SU-DHL-6 (cell line): ENCODE measurements around the gene BANF2.

Experiments used
- EZH2phosphoT487 ChIP-seq: fragments of 200-600 bp; sonication (generic), shearing (Covaris generic); conservative IDR thresholded peaks from 2 replicates; pipeline ENCODE4 v1.6.1; 2018; ENCODE audit warnings: mild to moderate bottlenecking, antibody characterized with exemption, low read length, moderate library complexity, mixed read lengths
- TF ChIP-seq, protein P1 (sequence below): fragments of 200-600 bp; sonication (generic); IDR thresholded peaks from one replicate; pipeline ENCODE4 v1.5.1; 2017; ENCODE audit warnings: antibody characterized with exemption, mild to moderate bottlenecking, low read length, moderate library complexity; ENCODE audit not compliant: insufficient read depth, poor library complexity, severe bottlenecking

DNA sequence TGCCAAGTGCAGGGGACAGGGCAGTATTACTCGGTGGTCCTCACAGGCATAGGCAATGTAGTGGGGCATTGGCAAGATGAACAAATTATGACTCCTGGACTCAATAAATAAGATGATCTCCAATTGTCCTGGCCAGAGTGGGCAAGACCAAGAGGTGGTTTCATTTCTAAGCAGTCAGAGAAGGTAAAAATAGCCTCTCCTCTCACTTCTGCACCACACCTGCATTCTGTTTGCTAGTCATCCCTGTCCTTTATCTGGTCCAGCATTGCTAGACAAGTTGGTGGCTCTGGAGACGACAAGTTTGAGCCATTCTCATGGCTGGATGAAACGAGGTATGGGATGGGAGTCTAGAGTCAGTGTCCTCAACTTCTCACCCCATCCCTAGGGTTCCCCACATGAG lies 83.0 kb downstream of the BANF2 start:
- TF ChIP-seq, protein P1, sequence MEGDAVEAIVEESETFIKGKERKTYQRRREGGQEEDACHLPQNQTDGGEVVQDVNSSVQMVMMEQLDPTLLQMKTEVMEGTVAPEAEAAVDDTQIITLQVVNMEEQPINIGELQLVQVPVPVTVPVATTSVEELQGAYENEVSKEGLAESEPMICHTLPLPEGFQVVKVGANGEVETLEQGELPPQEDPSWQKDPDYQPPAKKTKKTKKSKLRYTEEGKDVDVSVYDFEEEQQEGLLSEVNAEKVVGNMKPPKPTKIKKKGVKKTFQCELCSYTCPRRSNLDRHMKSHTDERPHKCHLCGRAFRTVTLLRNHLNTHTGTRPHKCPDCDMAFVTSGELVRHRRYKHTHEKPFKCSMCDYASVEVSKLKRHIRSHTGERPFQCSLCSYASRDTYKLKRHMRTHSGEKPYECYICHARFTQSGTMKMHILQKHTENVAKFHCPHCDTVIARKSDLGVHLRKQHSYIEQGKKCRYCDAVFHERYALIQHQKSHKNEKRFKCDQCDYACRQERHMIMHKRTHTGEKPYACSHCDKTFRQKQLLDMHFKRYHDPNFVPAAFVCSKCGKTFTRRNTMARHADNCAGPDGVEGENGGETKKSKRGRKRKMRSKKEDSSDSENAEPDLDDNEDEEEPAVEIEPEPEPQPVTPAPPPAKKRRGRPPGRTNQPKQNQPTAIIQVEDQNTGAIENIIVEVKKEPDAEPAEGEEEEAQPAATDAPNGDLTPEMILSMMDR = no peak
- TF ChIP-seq EZH2phosphoT487 = no peak
